Stimulated activated CD8-positive, alpha-beta memory T cell treated with anti-CD3 and anti-CD28 coated beads, Interleukin-12 subunit alpha, Interleukin-12 subunit beta, amount 100 ng/mL, for 24 hours (primary cell): ENCODE results near the gene KLHL13.
"Not testable (repeated sequence)": the region's sequence is repeated elsewhere in the genome, so short reads cannot be mapped to it uniquely, and the experiment has no call there.

Experiments
- DNase-seq: peaks from one replicate; pipeline ENCODE4 v3.0.0-alpha.2; 2020; ENCODE audit errors: extremely low read depth

The KLHL13 gene

GRCh38 chrX:118074196-118074595, 42.4 kb downstream of the KLHL13 start:
- no peak for DNase-seq

- DNase-seq: no peak
Observed at GRCh38 chrX:118066867-118067515, 49.6 kb downstream of the KLHL13 start.

- no peak for DNase-seq
Observed at GRCh38 chrX:118062817-118063615, 53.6 kb downstream of the KLHL13 start.

- DNase-seq: no peak
Observed at GRCh38 chrX:118062048-118062789, 54.4 kb downstream of the KLHL13 start.

GRCh38 chrX:118058924-118059323, 57.7 kb downstream of the KLHL13 start:
- no peak for DNase-seq

GRCh38 chrX:118056870-118057269, 59.7 kb downstream of the KLHL13 start:
- no peak for DNase-seq

GRCh38 chrX:118049713-118050112, 66.9 kb downstream of the KLHL13 start:
- no peak for DNase-seq

GRCh38 chrX:118047446-118048186, 69.0 kb downstream of the KLHL13 start:
- no peak for DNase-seq

GRCh38 chrX:118039591-118039990, 77.0 kb downstream of the KLHL13 start:
- DNase-seq: no peak

- DNase-seq: no peak
Observed at GRCh38 chrX:118038614-118039365, 77.8 kb downstream of the KLHL13 start.

- DNase-seq: no peak
Observed at GRCh38 chrX:118026631-118027030, 90.0 kb downstream of the KLHL13 start.

GRCh38 chrX:118025226-118025625, 91.4 kb downstream of the KLHL13 start:
- DNase-seq: no peak

GRCh38 chrX:118024482-118024881, 92.1 kb downstream of the KLHL13 start:
- DNase-seq: no peak

GRCh38 chrX:118022753-118023152, 93.9 kb downstream of the KLHL13 start:
- no peak for DNase-seq

GRCh38 chrX:118016422-118016821, 100.2 kb downstream of the KLHL13 start:
- DNase-seq: no peak

- not testable (repeated sequence) for DNase-seq
Observed at GRCh38 chrX:118002417-118002816, 114.2 kb downstream of the KLHL13 start.

- DNase-seq: no peak
Observed at GRCh38 chrX:118000518-118000917, 116.1 kb downstream of the KLHL13 start.

- DNase-seq: no peak
Observed at GRCh38 chrX:117998171-117998570, 118.4 kb downstream of the KLHL13 start.

- DNase-seq: no peak
Observed at GRCh38 chrX:117996918-117997480, 119.6 kb downstream of the KLHL13 start.

GRCh38 chrX:117996408-117996807, 120.2 kb downstream of the KLHL13 start:
- no peak for DNase-seq

- no peak for DNase-seq
Observed at GRCh38 chrX:117995378-117995777, 121.2 kb downstream of the KLHL13 start.
